HL-60 (cell line): ENCODE results near the gene KDELR3.

Source experiments
- DNase-seq, 2 experiments: peaks; one replicate each; pipeline ENCODE4 v3.0.0-alpha.2; 2010 to 2020; ENCODE audit warnings: low read depth in 1 of 2, low spot score in 1 of 2
- H3K27ac ChIP-seq: fragments of 250-450 bp; sonication (Bioruptor Pico); replicated peaks from 2 replicates; pipeline ENCODE4 v1.5.1; 2020; ENCODE audit warnings: mild to moderate bottlenecking, moderate library complexity
- H3K27me3 ChIP-seq: fragments of 250-450 bp; sonication (Bioruptor Pico); 2 replicates; pipeline ENCODE4 v1.5.1; 2021; ENCODE audit warnings: mild to moderate bottlenecking, moderate library complexity; ENCODE audit not compliant: insufficient read depth, poor library complexity, severe bottlenecking
- H3K4me3 ChIP-seq: replicated peaks from 2 replicates; pipeline ENCODE4 v1.5.1; 2011; ENCODE audit warnings: mild to moderate bottlenecking, control low read depth, low read length; ENCODE audit not compliant: insufficient read depth
- GABPA ChIP-seq: IDR thresholded peaks from 2 replicates; pipeline ENCODE4 v1.6.1; 2012; ENCODE audit warnings: low read depth
- POLR2AphosphoS5 ChIP-seq: IDR thresholded peaks from 2 replicates; pipeline ENCODE4 v1.6.1; 2012; ENCODE audit warnings: low read depth
- SPI1 ChIP-seq: IDR thresholded peaks from 2 replicates; pipeline ENCODE4 v1.6.1; 2012; ENCODE audit warnings: low read depth, mild to moderate bottlenecking, borderline replicate concordance
- long read RNA-seq: library from polyadenylated mRNA; unstranded; transcript quantifications from one replicate; pipeline ENCODE4 v2.0.0, GENCODE V29; 2020
- TF ChIP-seq, protein P1 (sequence below): IDR thresholded peaks from one replicate; pipeline ENCODE4 v1.5.1; 2011; ENCODE audit warnings: low read length, control low read depth, inconsistent platforms; ENCODE audit not compliant: insufficient read depth
- TF ChIP-seq, protein P2 (sequence below): IDR thresholded peaks from 2 replicates; pipeline ENCODE4 v1.6.1; 2012; ENCODE audit warnings: low read depth; ENCODE audit not compliant: insufficient replicate concordance

KDELR3 gene
- long read RNA-seq: 0 reads

- Histone ChIP-seq H3K27ac (no peak within 1 kb of the TSS), H3K4me3 (peak within 1 kb of the TSS; percentile 14), H3K27me3 (peaks cover 40% of the 10 kb centered on the region)
- no peak for DNase-seq
- no peak for TF ChIP-seq POLR2AphosphoS5
Observed at GRCh38 chr22:38467904-38468442, at the start of gene KDELR3. Gene KDELR3, plus strand, starts transcription at chr22:38468096. Its CDS starts 138 bp downstream, at chr22:38468234.

DNA sequence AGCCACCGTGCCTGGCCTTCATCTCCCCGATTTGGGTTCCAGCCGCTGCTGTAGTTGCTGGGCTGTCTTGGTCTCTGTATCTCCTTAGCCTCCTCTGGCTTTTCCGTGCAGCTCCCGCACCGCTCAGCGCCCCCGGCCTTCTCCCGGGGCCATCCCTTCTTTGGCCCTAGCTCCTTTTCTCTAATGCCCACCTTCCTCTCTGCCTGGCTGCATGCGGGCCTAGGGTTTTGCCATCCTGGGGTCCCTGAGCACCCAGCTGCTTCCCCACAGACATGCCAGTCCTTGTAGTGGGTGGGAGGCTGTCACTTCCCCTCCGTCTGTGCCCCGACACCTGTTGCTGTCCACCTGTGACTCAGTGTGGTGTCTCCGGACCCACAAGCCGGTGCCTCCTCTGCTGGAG lies 49.3 kb upstream of the KDELR3 start:
- no peak for TF ChIP-seq POLR2AphosphoS5
- TF ChIP-seq, protein P1, sequence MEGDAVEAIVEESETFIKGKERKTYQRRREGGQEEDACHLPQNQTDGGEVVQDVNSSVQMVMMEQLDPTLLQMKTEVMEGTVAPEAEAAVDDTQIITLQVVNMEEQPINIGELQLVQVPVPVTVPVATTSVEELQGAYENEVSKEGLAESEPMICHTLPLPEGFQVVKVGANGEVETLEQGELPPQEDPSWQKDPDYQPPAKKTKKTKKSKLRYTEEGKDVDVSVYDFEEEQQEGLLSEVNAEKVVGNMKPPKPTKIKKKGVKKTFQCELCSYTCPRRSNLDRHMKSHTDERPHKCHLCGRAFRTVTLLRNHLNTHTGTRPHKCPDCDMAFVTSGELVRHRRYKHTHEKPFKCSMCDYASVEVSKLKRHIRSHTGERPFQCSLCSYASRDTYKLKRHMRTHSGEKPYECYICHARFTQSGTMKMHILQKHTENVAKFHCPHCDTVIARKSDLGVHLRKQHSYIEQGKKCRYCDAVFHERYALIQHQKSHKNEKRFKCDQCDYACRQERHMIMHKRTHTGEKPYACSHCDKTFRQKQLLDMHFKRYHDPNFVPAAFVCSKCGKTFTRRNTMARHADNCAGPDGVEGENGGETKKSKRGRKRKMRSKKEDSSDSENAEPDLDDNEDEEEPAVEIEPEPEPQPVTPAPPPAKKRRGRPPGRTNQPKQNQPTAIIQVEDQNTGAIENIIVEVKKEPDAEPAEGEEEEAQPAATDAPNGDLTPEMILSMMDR: no peak
- TF ChIP-seq GABPA: no peak
- no peak for TF ChIP-seq SPI1
- TF ChIP-seq, protein P2, sequence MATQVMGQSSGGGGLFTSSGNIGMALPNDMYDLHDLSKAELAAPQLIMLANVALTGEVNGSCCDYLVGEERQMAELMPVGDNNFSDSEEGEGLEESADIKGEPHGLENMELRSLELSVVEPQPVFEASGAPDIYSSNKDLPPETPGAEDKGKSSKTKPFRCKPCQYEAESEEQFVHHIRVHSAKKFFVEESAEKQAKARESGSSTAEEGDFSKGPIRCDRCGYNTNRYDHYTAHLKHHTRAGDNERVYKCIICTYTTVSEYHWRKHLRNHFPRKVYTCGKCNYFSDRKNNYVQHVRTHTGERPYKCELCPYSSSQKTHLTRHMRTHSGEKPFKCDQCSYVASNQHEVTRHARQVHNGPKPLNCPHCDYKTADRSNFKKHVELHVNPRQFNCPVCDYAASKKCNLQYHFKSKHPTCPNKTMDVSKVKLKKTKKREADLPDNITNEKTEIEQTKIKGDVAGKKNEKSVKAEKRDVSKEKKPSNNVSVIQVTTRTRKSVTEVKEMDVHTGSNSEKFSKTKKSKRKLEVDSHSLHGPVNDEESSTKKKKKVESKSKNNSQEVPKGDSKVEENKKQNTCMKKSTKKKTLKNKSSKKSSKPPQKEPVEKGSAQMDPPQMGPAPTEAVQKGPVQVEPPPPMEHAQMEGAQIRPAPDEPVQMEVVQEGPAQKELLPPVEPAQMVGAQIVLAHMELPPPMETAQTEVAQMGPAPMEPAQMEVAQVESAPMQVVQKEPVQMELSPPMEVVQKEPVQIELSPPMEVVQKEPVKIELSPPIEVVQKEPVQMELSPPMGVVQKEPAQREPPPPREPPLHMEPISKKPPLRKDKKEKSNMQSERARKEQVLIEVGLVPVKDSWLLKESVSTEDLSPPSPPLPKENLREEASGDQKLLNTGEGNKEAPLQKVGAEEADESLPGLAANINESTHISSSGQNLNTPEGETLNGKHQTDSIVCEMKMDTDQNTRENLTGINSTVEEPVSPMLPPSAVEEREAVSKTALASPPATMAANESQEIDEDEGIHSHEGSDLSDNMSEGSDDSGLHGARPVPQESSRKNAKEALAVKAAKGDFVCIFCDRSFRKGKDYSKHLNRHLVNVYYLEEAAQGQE: no peak
- no peak for DNase-seq
- Histone ChIP-seq H3K27ac (no peak overlapping the region), H3K27me3 (no peaks in the 10 kb centered on the region), H3K4me3 (no peak overlapping the region)

- Histone ChIP-seq H3K27ac (no peak overlapping the region), H3K4me3 (no peak overlapping the region), H3K27me3 (no peaks in the 10 kb centered on the region)
- no peak for DNase-seq
- TF ChIP-seq, protein P2: no peak
- TF ChIP-seq, protein P1: no peak
Observed at GRCh38 chr22:38419121-38419857, 48.6 kb upstream of the KDELR3 start.

GRCh38 chr22:38419858-38420160 lies 48.1 kb upstream of the KDELR3 start:
- Histone ChIP-seq H3K27ac (no peak overlapping the region), H3K27me3 (no peaks in the 10 kb centered on the region), H3K4me3 (no peak overlapping the region)
- TF ChIP-seq POLR2AphosphoS5: no peak
- no peak for TF ChIP-seq SPI1
- no peak for TF ChIP-seq GABPA
- TF ChIP-seq, protein P2: no peak
- TF ChIP-seq, protein P1: no peak
- DNase-seq: no peak
